Tibial nerve (tissue), 4 donors: Measurements from ENCODE around the gene GIPC2. TPM values are rescaled to one million over a fixed set of nuclear protein-coding genes. Genes with fewer than 3 reads are reported as not detected.

Source experiments
- DNase-seq, 2 donors: peaks; one replicate each; pipeline ENCODE4 v3.0.0-alpha.2; 2019; ENCODE audit warnings: low spot score in 2 of 2
- H3K27ac ChIP-seq, 4 donors: fragments of 200-600 bp; sonication (generic) in 3 of 4; one replicate each; pipeline ENCODE4 v1.5.1; 2017 to 2019; ENCODE audit warnings: mild to moderate bottlenecking in 1 of 4
- H3K27me3 ChIP-seq, 2 donors: fragments of 200-600 bp; sonication (generic) in 1 of 2; one replicate each; pipeline versions ENCODE4 v1.5.1 to v1.6.0; 2017 to 2019
- H3K36me3 ChIP-seq, 3 donors: fragments of 200-600 bp; sonication (generic); one replicate each; pipeline ENCODE4 v1.5.1; 2018 to 2019
- H3K4me1 ChIP-seq, 4 donors: fragments of 200-600 bp; sonication (generic) in 3 of 4; one replicate each; pipeline ENCODE4 v1.5.1; 2017 to 2019
- H3K4me3 ChIP-seq, 4 donors: fragments of 200-600 bp; sonication (generic) in 3 of 4; one replicate each; pipeline ENCODE4 v1.5.1; 2017 to 2019; ENCODE audit warnings: mild to moderate bottlenecking in 1 of 4, moderate library complexity in 1 of 4
- H3K9me3 ChIP-seq, 4 donors: fragments of 200-600 bp; sonication (generic) in 3 of 4; one replicate each; pipeline ENCODE4 v1.5.1; 2017 to 2019
- EP300 ChIP-seq, 2 donors: sonication (generic); formaldehyde crosslinking; IDR thresholded peaks; one replicate each; pipeline ENCODE4 v1.6.1; 2017; ENCODE audit warnings: antibody characterized with exemption in 2 of 2, mild to moderate bottlenecking in 1 of 2
- POLR2A ChIP-seq, 2 donors: fragments of 450-650 bp; IDR thresholded peaks; one replicate each; pipeline ENCODE4 v1.6.1; 2017; ENCODE audit warnings: antibody characterized with exemption in 2 of 2, mild to moderate bottlenecking in 2 of 2, moderate library complexity in 2 of 2
- WGBS, 2 donors: methylation state at CpG; one replicate each; pipeline ENCODE4 v1.1.5; 2018; 5-methylcytosine and 5-hydroxymethylcytosine counted together
- total RNA-seq, 4 donors: library from RNA; depleted of rRNA; stranded (reverse); fragments of >200 nt; gene quantifications; one replicate each; pipeline ENCODE4 v1.1.0, GENCODE V29; 2016
- TF ChIP-seq, protein P1 (sequence below), 5 experiments: fragments of 200-600 bp in 3 of 5; fragments of 450-650 bp in 2 of 5; sonication (generic) in 3 of 5; IDR thresholded peaks; one replicate each; pipeline ENCODE4 v1.5.1; 2016 to 2019; ENCODE audit warnings: antibody characterized with exemption in 5 of 5, mild to moderate bottlenecking in 3 of 5, moderate library complexity in 2 of 5

Gene GIPC2
- total RNA-seq, 4 donors from 2014 or later: 2.1 to 6.9 (median 3.7) TPM

DNA sequence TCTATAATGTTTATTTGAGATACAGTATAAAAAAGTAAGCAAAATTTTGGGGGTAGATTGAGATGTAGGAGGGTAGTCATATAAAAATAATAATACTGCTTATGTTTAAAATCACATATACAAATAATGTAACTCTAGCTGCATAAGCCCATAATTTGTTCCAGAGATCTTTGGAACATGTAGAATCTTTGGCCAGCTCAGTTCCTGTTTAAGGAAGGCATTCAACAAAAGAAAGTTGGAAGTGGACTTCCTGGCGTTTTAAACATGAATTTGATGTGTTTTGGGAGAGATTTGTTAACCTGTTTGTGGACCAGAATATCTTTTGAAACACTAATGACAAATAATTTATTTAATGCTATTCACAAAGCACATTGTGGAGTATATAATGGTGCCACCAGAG lies 27.7 kb downstream of the GIPC2 start:
- H3K36me3 ChIP-seq: no peaks in the 10 kb centered on the region
- 65 to 75% methylated on average over 1 of the region's 1 CpG for WGBS, 2 donors
- H3K4me1 ChIP-seq: no peaks in the 10 kb centered on the region
- DNase-seq: no peak
- no peaks in the 10 kb centered on the region for H3K9me3 ChIP-seq
- TF ChIP-seq EP300 (IDR thresholded peaks at IDR 0.05) (no peak), POLR2A (IDR thresholded peaks at IDR 0.05) (no peak)
- TF ChIP-seq, protein P1, sequence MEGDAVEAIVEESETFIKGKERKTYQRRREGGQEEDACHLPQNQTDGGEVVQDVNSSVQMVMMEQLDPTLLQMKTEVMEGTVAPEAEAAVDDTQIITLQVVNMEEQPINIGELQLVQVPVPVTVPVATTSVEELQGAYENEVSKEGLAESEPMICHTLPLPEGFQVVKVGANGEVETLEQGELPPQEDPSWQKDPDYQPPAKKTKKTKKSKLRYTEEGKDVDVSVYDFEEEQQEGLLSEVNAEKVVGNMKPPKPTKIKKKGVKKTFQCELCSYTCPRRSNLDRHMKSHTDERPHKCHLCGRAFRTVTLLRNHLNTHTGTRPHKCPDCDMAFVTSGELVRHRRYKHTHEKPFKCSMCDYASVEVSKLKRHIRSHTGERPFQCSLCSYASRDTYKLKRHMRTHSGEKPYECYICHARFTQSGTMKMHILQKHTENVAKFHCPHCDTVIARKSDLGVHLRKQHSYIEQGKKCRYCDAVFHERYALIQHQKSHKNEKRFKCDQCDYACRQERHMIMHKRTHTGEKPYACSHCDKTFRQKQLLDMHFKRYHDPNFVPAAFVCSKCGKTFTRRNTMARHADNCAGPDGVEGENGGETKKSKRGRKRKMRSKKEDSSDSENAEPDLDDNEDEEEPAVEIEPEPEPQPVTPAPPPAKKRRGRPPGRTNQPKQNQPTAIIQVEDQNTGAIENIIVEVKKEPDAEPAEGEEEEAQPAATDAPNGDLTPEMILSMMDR (IDR thresholded peaks at IDR 0.05): no peak
- H3K27me3 ChIP-seq: no peaks in the 10 kb centered on the region
- H3K4me3 ChIP-seq: no peak overlapping the region
- H3K27ac ChIP-seq: no peak overlapping the region

DNA sequence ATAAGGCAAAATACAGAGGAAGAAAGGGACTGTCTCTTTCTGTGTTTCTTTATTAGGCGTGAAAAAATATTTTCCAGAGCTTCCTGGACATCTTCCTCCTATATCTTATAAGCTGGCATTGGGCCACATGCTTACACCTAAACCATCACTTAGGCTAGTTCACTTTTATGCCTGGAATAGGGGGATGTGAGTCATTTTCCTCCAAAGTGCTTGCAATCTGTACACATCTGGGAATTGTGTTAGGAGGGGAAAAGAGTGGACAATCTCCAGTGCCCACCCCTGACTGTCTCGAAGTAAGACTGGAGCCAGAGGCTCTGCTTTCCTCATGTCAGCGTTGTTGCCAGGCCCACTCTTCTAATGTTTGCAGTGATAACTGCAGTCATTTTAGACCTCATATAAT lies 29.9 kb downstream of the GIPC2 start:
- Histone ChIP-seq H3K27ac (peak overlapping the region in 1 of 4 donors; percentile 27), H3K4me1 (peaks cover 0 to 6% (median 0%) of the 10 kb centered on the region in 4 donors), H3K4me3 (no peak overlapping the region), H3K9me3 (no peaks in the 10 kb centered on the region), H3K36me3 (no peaks in the 10 kb centered on the region), H3K27me3 (no peaks in the 10 kb centered on the region)
- no peak for DNase-seq
- 72 to 87% methylated on average over 3 of the region's 3 CpGs for WGBS, 2 donors
- TF ChIP-seq EP300 (IDR thresholded peaks at IDR 0.05): peak in 1 of 2 donors; percentile 37
- TF ChIP-seq, protein P1 (IDR thresholded peaks at IDR 0.05): no peak

DNA sequence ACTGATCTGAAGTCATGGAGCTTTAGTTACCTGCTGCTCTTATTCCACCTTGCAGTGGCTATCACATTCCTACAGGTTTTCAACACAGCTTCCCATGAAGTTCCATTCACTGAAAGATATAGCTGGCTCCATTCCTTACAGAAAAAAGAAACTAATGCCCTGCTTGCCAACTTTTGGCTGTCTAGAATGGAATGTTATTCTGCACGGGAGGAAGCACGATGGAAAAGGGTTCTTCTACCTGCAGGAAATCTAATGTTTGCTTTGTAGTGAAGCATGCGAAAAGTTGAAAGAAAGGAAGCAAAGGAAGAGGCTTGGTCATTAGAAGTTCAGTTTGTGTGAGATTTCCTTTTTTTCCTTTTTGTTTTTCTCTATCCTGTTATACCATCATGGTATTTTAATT lies 32.6 kb downstream of the GIPC2 start:
- H3K27ac ChIP-seq: no peak overlapping the region

DNA sequence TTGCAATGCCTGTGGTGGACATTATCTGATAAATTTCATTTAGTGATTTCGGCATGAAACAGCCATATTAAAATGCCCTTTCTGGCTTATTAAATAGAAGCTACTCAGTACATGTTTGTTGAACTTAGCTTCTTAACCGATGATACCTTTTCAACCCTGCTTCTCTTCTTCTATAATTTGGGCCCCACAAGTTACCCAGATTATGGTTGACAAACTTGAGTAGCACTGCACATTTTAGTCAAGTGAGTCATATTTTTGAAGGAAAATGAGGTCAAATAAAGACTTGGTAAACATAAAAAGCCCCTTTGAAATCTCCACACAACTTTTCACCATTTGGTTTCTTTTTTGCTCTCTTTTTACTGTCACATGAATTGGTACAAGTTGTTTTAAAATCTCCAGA lies 33.8 kb downstream of the GIPC2 start:
- DNase-seq: no peak
- no peak overlapping the region for H3K27ac ChIP-seq
- H3K9me3 ChIP-seq: no peaks in the 10 kb centered on the region
- H3K4me1 ChIP-seq: peaks cover 0 to 6% (median 0%) of the 10 kb centered on the region in 4 donors
- no peak for TF ChIP-seq POLR2A (IDR thresholded peaks at IDR 0.05)
- no peak for TF ChIP-seq EP300 (IDR thresholded peaks at IDR 0.05)
- TF ChIP-seq, protein P1 (IDR thresholded peaks at IDR 0.05): no peak
- H3K4me3 ChIP-seq: no peak overlapping the region
- H3K27me3 ChIP-seq: no peaks in the 10 kb centered on the region
- 68 to 87% methylated on average over 2 of the region's 2 CpGs for WGBS, 2 donors
- H3K36me3 ChIP-seq: no peaks in the 10 kb centered on the region

More for the DNA sequence above, 32.6 kb downstream of the GIPC2 start:
- Histone ChIP-seq H3K36me3 (no peaks in the 10 kb centered on the region), H3K9me3 (no peaks in the 10 kb centered on the region), H3K27me3 (no peaks in the 10 kb centered on the region), H3K4me3 (no peak overlapping the region), H3K4me1 (peaks cover 0 to 6% (median 0%) of the 10 kb centered on the region in 4 donors)
- WGBS, 2 donors: 61 to 68% methylated on average over 3 of the region's 3 CpGs
- TF ChIP-seq POLR2A (IDR thresholded peaks at IDR 0.05) (no peak), EP300 (IDR thresholded peaks at IDR 0.05) (no peak)
- TF ChIP-seq, protein P1 (IDR thresholded peaks at IDR 0.05): no peak
- DNase-seq: no peak

DNA sequence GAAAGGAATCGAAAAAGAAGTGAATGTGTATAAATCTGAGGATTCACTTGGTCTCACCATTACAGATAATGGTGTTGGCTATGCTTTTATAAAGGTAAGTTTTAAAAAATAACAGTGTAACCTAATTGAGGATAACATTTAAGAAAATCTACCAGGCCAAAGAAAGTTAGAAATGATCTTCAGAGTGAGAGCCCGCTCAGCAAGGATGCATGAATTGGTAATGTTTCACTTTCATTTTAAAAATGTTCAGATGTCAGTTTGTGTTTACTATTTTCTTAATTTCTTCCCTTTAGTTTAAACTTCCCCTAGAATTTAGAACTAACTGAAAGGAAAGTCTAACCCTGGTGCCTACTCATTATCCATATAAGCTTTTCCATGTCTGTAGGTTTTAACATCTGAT lies 35.0 kb downstream of the GIPC2 start:
- Histone ChIP-seq H3K4me3 (no peak overlapping the region), H3K27ac (peak overlapping the region in 1 of 4 donors; percentile 57), H3K36me3 (no peaks in the 10 kb centered on the region), H3K9me3 (no peaks in the 10 kb centered on the region), H3K27me3 (no peaks in the 10 kb centered on the region), H3K4me1 (peaks cover 0 to 6% (median 0%) of the 10 kb centered on the region in 4 donors)
- WGBS, 2 donors: 86 to 88% methylated on average over 2 of the region's 2 CpGs
- TF ChIP-seq POLR2A (IDR thresholded peaks at IDR 0.05): no peak
- TF ChIP-seq EP300 (IDR thresholded peaks at IDR 0.05): no peak
- TF ChIP-seq, protein P1 (IDR thresholded peaks at IDR 0.05): no peak
- DNase-seq: no peak
